GM21423 (cell line): ENCODE measurements around the gene ITGAE.

ENCODE experiments used
- ATAC-seq: cut with Tn5 transposase; IDR thresholded peaks from one replicate; pipeline ENCODE4 v1.9.1; 2021; ENCODE audit warnings: mild to moderate bottlenecking, moderate library complexity; ENCODE audit not compliant: unreplicated experiment

The ITGAE gene

DNA sequence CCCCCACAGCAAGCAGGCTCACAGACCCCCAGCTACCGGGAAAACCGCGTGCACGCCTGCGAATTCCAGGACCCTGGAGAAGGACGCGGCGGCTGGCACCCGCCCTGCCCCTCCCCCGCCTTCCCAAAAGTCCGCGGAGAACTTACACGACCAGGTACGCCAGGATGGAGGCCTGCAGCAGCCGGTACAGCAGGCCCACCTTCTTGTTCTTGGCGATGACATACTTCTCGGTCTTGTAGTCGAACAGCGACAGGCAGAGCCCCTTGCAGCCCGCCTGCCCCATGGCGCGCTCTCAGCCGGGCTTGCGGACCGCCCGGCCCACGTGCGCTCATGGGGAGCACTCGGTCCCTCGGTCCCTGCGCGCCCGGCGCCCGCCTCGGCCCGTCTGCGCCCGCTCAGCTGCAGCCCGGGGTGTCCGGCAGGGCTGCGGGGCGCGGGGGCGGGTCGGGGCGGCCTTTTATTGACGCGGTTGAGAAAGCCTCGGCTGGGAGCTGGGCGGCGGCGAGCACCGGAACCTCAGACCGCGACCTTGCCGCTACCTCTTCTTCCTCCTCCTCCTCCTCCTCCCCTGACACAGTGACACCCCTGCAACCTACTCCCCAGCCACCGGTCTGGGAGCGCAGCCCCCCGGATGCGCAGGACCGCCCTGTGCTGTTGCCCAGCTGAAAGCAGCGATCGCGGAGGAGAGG is 105.1 kb downstream of the ITGAE start, which contains the start of gene P2RX5:
Gene P2RX5, minus strand, starts transcription at position 433 of the 689 bp plus-strand sequence. Its CDS starts 150 bp downstream, at position 283.
- ATAC-seq: no peak

DNA sequence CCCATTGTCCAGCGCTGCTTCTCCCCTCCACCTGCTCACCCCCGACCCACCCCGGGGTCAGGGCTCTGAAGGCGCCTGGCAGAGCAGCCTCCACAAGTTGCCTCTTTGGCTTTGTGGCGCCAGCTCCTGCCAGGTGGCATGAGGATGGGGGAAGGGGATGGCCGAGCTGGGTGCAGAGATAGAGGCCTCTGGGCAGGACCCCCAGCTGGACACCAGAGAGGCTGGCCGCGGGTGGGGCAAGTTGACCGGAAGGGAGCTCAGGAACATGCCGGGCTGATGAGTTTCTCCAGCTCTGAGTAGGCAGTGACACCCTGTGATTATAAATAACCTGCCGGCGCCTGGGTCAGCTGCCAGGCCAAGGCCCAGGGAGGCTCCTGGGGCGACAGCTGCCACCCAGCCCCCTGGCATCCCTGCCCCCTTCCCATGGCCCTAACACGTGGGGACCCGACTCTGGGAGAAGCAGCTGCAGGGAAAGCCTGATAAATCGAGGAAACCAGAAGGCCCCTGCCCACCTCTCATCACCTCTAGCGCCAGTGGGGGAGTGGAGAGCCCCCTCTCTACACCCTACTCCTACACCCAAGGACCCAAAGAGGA is 105.8 kb downstream of the ITGAE start:
- ATAC-seq: no peak

GRCh38 chr17:3693829-3694231 is 107.2 kb downstream of the ITGAE start:
- peak; percentile 56 for ATAC-seq

DNA sequence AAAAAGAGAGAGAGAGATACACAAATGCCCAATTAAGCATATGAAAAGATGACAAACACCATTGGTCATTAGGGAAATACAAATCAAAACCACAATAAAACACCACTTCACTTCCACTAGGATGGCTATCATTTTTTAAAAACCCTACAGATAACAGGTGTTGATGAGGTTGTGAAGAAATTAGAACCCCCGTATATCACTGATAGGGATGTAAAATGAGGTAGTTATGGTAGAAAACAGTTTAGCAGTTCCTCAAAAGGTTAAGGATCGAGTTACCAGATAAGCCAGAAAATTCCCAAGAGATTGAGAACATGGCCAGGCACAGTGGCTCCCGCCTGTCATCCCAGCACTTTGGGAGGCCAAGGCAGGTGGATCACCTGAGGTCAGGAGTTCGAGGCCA is 107.8 kb downstream of the ITGAE start:
- ATAC-seq: no peak

GRCh38 chr17:3692346-3692745 is 108.6 kb downstream of the ITGAE start:
- ATAC-seq: no peak

DNA sequence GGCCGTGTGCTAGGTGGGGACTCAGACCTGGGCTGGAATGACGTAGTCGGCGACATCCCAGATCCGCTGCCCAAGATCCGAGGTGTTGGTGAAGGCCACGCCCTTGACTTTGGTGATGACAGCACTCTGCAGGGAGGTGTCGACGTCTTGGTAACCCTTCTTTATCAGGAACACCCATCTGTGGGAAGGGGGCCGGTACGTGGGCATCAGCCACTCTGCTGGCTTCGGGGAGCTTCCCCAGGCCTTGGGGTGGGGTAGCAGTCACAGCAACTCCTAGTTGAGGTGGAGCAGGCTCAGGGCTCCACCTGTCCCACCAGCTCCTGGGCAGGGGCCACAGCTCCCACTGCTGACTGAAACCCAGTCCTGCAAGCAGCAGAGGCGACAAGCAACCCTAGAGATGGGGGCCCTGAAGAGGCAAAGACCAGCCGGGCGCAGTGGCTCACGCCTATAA is 109.3 kb downstream of the ITGAE start:
- no peak for ATAC-seq

GRCh38 chr17:3690094-3690715 is 110.8 kb downstream of the ITGAE start:
- ATAC-seq: no peak

- no peak for ATAC-seq
Measured at GRCh38 chr17:3689262-3690093, 111.5 kb downstream of the ITGAE start.

DNA sequence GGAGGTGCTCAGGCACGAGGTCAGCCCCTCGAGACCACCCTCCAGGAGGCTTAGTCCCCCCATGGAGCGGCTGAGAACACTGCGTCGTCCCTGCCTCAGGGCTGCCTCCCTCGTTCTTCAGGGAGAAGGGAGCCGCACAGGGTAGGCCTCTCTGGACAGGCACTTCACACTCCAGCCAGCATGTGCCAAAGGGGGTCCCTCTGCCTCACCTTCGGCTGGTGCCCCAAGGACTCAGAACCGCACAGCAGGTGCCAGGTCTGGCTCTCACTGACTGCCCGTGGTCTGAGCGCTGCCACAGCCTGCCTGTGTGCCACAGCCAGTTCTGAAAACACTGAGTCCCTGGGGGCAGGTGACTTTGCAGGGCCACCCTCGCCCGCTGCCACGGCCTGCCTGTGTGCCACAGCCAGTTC is 112.1 kb downstream of the ITGAE start:
- no peak for ATAC-seq

- ATAC-seq: no peak
Measured at GRCh38 chr17:3688027-3688553, 112.9 kb downstream of the ITGAE start.

GRCh38 chr17:3685174-3685573 is 115.8 kb downstream of the ITGAE start:
- ATAC-seq: no peak

DNA sequence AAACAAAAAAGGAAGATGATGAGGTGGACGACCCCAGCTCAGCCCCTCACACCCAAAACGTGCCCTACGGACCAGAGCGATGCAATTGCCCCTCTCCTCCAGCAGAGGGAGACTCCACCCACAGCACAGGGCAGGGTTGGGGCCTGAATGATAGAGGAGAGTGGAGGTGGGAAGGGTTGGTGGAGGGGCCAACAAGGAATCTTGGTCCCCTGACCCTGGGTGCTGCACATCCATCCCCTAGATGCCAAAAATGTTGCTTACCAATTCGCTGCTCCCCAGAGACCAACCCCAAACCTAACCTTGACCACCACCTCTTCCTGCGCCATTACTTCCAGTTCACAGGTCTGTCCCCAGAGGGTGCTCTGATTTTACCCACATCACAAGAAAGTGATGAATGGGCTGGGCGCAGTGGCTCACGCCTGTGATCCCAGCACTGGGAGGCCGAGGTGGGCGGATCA is 117.9 kb downstream of the ITGAE start:
- ATAC-seq: peak; percentile 42

GRCh38 chr17:3682033-3682432 is 119.0 kb downstream of the ITGAE start:
- ATAC-seq: no peak

DNA sequence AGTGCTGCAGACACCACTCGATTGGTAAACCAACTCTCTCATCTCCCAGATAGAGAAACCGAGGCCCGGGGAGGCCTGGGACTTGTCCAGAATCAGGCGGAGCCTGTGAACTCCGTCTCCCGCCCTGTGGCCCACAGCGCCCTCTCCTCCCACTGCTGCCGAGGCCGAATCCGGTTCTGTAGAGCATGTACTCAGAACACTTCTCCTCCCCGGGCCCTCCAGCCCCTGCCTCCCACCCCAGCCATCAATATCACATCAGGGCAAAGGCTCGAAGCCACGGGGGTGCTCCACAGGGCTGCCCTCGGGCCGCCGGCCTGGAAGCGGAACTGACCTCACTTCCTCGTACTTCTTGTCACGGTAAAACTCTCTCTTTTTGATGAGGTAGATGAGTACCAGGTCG is 119.4 kb downstream of the ITGAE start:
- ATAC-seq: no peak

DNA sequence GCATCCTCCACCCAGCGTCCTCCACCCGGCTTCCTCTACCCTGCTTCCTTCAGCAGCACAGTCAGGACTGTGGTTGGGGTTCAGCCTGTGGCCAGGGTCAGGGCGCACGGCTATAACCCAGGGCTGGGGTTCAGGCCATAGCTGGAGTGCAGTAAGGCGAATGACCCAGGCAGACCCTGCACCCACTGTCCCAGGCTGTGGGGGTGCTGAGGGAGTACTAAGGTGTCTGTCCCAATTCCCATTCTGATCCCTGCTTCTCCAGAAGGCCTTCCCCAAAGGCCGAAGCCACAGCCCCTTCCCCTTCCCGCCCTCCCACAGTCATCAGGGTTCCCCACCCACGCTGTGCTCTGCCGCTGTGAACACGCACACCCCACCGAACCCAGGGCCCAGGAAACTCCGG is 119.9 kb downstream of the ITGAE start:
- ATAC-seq: no peak

DNA sequence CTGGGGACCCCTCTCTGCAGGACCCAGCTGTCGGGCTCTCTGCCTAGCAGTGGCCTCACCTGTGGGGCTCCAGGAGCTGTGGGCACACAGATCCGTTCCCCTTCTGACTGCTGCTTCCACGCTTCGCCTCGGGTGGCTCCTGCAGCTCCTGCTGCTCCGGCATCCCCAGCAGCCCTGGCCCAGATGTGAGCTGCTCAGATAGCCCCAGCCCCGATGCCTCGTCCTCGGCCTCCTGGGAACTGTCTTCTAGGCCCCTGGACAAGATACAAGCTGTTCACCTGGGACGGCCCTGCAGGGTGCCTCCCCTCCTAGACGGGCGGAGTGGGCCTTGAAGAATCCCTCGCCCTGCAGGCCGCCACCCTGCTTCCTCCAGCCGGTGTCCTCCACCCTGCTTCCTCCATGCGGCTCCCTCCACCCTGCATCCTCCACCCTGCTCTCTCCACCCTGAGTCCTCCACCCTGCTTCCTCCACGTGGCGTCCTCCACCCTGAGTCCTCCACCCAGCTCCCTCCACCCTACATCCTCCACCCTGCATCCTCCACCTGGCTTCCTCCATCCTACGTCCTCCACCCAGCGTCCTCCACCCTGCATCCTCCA is 121.4 kb downstream of the ITGAE start:
- no peak for ATAC-seq

GRCh38 chr17:3678821-3679530 is 122.0 kb downstream of the ITGAE start:
- no peak for ATAC-seq

DNA sequence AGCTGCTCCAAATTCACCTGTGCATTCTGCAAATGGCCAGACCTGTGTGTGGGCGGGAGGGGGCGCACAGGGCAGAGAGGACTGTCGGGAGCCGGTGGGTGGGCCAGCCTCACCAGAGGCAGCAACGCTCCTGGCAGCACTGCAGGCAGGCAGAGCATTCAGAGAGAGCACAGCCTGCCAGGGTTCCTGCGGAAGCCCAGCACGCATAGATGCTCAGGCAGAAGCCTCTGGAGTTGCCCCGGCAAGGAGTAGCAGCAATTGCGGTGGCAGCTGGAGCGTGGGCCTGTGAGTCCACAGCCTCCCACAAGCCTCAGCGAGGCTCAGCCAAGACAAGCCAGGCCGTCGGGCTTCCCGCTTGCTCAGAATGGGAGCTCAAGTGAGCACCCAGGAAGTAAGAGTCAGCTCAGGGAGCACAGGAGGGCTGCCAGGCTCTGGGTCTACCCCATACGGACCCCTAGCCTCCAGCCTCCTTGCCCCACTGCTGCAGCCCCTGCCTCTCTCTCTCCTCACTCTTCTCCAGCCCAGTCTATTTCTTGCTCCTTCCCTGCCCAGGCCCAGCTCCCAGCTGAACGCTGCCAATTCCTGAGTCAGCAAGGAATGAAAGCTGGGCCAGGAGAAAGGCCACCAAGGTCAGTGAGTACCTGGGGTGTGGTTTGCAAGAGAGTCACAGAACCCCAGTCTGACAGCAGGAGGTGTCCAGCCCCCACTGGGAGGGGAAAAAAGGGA is 122.7 kb downstream of the ITGAE start:
- no peak for ATAC-seq

GRCh38 chr17:3675886-3676285 is 125.1 kb downstream of the ITGAE start:
- no peak for ATAC-seq
